Activated T-helper 17 cell treated with anti-CD3 and anti-CD28 coated beads, Interleukin-2, amount 50 U/mL, for 72 hours (primary cell): ENCODE data around the gene BCL2L14. TPM values are rescaled to one million over a fixed set of nuclear protein-coding genes. Genes with fewer than 3 reads are reported as not detected.

Source experiments
- ATAC-seq: fragments of 150-1000 bp; cut with Tn5 transposase; replicated peaks from 2 replicates; pipeline ENCODE4 v1.10.0; 2021; ENCODE audit warnings: mild to moderate bottlenecking, moderate library complexity
- H3K27ac Mint-ChIP-seq: one replicate; pipeline ENCODE4 v1.8.0; 2022; ENCODE audit warnings: mixed read lengths
- H3K27me3 Mint-ChIP-seq: one replicate; pipeline ENCODE4 v1.8.0; 2022; ENCODE audit warnings: mixed read lengths
- H3K36me3 Mint-ChIP-seq: one replicate; pipeline ENCODE4 v1.8.0; 2022; ENCODE audit warnings: low read depth, mild to moderate bottlenecking, mixed read lengths
- H3K4me1 Mint-ChIP-seq: one replicate; pipeline ENCODE4 v1.8.0; 2022; ENCODE audit warnings: mixed read lengths
- H3K4me3 Mint-ChIP-seq: one replicate; pipeline ENCODE4 v1.8.0; 2022; ENCODE audit warnings: mild to moderate bottlenecking, mixed read lengths
- H3K9me3 Mint-ChIP-seq: one replicate; pipeline ENCODE4 v1.8.0; 2022; ENCODE audit warnings: mixed read lengths
- total RNA-seq, 2 donors: library from RNA; stranded (reverse); gene quantifications; one replicate each; pipeline ENCODE4 v1.2.3, GENCODE V29; 2022

BCL2L14 gene
- total RNA-seq, 2 donors from 2014 or later: 3.0 to 3.8 TPM

DNA sequence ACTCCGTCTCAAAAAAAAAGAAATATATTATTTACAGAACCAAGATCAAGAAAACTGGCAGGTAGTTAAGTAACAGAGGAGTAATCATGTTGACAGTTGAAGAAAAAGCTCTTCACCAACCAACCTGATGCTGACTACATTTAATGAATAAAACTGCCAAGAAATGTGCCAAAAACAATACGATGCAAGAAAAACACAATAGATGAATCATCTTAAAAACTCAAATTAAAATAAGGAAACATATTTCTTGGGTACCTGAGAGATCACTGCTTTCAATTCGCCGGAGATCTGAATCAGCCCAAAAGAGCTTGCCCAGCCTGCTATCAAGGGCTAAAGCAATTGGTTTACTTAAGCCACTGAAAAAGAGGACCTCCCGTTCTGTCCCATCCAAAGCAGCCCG lies 76.4 kb downstream of the BCL2L14 start:
- H3K4me3 Mint-ChIP-seq: no peak overlapping the region

More for the DNA sequence above, 76.4 kb downstream of the BCL2L14 start:
- Mint-ChIP-seq H3K27me3 (no peaks in the 10 kb centered on the region), H3K4me1 (no peaks in the 10 kb centered on the region), H3K36me3 (peaks cover 17% of the 10 kb centered on the region), H3K9me3 (no peaks in the 10 kb centered on the region), H3K27ac (no peak overlapping the region)
- no peak for ATAC-seq

Other genes starting within 250 kb of the BCL2L14 start
- 1 to 10 TPM in 1 of 2 donors, under 1 TPM in 1; 0.61 to 3.9 TPM for gene LRP6, start 196.1 kb downstream of the BCL2L14 start, total RNA-seq